ENCODE measurements around the gene SPATA13.
"Not testable (repeated sequence)": the region's sequence is repeated elsewhere in the genome, so short reads cannot be mapped to it uniquely, and the experiment has no call there.

SPATA13 gene

DNA sequence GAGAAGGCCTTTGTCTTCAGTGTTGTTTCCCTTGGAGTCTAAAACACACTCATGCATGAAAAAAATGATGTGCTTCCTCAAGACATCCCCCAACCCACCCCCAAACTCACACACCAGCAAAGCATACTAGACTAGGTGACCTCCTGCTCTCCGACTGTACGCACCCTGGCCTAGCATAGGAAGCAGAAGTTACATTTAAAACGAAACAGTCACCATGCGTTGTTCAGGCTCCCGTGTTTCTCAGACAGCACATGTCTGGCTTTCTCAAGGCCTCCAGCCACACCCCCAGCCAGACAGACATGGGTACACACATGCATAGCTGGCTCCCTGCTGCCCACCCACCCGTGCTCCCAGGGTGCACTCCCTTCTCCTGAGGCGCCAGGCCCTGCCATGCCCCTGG lies 120.2 kb downstream of the SPATA13 start:
- peak; percentile 87 to 94 for DNase-seq

- no peak for DNase-seq
Measured at GRCh38 chr13:24281188-24282008, 120.9 kb downstream of the SPATA13 start.

DNA sequence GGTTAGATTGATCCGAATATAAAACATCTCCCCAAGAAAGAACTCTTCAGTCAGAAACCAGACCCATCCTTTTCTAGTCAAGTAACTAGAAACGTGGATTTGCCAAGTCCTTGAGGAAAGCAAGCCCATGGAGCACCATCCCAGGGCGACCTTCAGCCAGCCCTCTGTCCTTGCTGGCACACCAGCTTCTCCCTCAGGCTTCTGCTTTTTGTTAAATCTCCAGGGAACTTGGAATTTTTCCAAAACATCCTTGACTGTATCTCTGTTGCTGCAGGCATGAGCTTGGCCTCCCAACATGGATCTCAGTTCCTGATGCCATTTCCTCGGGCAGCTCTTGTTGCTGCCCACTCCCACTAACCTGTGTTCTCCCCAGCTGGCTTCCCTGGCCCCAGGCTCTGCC lies 121.7 kb downstream of the SPATA13 start:
- DNase-seq = peak; percentile 10 to 35

DNA sequence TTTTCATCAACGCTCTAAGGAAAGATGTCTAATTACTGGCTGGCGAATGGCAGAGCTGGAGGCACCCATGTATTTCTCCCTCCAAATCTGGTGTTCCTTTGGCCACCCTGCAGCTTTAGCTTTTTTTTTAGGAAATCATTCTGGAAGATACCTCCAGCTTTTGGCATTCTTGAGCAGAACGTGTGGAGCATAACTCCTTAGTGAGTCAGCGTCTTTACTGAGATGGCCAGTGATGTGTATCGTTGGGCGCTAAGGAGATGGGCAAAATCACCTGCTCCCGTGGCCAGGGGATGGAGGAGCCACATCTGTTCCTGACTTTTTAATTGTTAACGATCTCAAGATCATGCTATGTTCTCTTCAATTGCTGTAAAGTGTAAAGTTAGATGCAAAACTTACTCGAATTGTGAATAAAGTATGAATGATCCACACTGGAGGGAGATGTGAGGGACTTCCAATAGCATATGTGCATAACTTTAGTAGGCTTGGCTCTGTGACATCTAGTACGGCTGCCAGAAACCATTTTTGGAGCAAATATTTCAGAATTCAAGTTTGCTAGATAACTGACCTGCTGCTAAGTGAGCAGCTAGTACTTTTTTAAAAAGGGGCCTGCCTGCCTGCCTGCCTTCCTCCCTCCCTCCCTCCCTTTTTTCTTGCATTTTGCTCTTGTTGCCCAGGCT lies 124.5 kb downstream of the SPATA13 start:
- DNase-seq = no peak

- no peak for DNase-seq
Measured at GRCh38 chr13:24286624-24287023, 126.1 kb downstream of the SPATA13 start.

DNA sequence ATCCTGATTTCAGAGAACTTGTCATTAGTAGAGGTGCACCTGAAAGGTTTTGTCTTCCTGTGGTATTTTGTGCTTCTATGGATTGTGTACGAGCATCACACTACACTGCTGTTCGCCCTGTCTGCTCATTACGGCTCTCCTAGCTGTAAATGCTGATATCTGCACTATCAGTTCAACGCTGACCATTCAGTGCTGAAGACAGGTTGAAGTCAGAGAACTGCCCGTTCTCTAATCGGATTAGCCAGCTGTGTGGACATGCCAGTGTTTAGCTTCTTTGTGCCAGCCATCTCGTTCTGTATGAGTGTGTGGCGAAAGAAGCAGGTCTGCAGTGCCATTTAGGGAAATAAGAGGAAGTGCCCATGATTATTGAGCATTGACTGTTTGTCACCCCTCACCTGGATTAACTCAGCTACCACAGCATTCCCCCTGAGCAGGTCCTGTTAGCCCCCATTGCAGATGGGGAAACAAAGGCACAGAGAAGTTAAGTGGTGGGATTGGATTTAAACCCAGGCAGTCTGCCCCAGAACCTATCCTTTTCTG lies 127.3 kb downstream of the SPATA13 start:
- peak in 1 of 2 donors; percentile 10 for DNase-seq

GRCh38 chr13:24288870-24289269 lies 128.3 kb downstream of the SPATA13 start:
- peak; percentile 85 to 95 for DNase-seq

DNA sequence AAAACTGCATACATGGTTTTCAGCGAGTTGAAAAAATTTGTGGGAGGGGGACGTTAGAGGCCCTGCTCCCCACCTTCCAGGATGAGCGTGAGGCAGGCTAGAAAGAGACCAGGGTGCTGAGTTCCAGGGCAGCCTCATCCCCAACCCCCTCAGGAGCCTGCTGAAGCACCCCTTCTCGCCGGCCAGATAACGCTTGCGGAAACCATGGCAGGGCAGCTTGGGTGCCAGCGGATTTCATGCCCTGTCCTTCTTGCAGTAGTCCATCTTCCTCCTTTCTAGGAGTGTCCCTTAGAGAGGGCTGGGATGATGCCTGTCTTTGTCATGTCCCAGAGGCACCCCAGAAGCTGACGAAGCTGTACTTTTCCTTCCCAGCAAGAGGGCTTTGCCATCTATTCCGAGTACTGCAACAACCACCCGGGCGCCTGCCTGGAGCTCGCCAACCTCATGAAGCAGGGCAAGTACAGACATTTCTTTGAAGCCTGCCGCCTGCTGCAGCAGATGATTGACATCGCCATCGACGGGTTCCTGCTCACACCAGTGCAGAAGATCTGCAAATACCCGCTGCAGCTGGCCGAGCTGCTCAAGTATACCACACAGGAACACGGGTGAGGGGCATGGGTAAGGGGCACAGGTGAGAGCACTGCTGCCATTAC lies 129.9 kb downstream of the SPATA13 start:
- DNase-seq = no peak

- DNase-seq = no peak
Measured at GRCh38 chr13:24292481-24292880, 132.0 kb downstream of the SPATA13 start.

GRCh38 chr13:24293746-24294145 lies 133.2 kb downstream of the SPATA13 start:
- DNase-seq = no peak

DNA sequence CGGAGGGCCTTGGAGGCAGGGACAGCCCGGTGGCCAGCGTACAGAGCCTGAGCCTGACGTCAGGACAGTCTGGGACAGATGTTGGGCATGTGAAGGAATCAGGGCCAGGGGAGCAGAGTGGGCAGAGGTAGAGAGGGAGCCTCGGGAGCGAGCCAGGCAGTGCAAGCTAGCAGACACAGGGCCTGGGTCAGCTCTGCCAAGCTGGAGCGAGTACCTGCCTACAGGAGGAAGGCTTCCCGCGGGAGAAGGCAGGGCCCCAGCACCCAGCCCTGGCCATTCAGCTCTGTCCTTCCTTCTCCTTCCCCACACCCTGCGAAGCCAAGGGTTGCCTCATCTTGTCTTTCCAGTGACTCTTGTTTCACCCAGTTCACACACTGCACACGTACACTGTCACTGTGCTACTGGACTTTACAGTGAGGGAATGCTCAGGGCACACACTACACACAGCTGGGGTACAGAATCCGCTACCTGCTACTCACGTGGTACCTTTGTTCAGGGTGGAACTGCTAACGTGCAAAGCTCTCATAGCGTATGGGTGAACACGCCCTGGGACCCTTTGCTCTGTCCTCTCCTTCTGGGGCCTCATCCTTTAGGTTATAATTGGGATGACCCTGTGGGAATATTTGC lies 139.1 kb downstream of the SPATA13 start:
- no peak for DNase-seq

- DNase-seq = no peak
Measured at GRCh38 chr13:24301434-24301833, 140.9 kb downstream of the SPATA13 start.

DNA sequence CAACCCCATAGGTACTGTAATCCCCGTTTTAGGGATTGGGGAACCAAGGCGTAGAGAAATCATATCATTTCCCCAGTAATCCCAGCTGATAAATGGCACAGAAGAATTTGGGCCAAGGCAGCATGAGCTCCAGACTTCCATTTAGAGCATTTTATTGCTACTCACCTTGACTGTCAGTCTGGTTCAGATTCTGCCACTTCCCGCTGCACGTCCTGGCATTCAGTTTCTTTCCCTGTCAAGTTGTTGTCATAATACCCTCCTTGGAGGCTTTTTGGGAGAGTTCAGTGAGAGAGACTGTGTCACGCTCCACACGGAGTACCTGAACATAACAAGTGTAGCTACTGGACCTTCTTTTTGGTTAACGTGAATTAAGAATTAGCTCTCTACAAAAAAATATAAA lies 141.4 kb downstream of the SPATA13 start:
- no peak for DNase-seq

DNA sequence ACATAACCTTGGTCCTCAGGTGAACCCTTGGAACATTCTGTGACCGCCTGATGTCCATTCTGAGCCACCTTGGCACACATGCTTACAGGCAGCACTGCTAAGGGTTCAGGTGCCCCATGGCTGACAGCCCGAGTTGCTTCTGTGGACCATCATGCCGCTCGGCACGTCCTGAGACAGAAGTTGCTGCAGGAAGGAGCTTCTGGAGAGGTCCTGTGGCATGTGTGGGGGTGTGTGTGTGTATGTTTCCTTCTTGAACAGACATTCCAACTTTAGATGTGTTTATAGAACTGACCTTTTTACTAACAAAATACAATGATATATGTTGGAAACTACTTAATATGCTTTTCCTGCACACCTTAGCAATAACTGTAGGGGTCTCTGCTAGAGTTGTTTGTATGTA lies 144.1 kb downstream of the SPATA13 start:
- peak in 1 of 2 donors; percentile 16 for DNase-seq

GRCh38 chr13:24306632-24307031 lies 146.1 kb downstream of the SPATA13 start:
- no peak for DNase-seq

DNA sequence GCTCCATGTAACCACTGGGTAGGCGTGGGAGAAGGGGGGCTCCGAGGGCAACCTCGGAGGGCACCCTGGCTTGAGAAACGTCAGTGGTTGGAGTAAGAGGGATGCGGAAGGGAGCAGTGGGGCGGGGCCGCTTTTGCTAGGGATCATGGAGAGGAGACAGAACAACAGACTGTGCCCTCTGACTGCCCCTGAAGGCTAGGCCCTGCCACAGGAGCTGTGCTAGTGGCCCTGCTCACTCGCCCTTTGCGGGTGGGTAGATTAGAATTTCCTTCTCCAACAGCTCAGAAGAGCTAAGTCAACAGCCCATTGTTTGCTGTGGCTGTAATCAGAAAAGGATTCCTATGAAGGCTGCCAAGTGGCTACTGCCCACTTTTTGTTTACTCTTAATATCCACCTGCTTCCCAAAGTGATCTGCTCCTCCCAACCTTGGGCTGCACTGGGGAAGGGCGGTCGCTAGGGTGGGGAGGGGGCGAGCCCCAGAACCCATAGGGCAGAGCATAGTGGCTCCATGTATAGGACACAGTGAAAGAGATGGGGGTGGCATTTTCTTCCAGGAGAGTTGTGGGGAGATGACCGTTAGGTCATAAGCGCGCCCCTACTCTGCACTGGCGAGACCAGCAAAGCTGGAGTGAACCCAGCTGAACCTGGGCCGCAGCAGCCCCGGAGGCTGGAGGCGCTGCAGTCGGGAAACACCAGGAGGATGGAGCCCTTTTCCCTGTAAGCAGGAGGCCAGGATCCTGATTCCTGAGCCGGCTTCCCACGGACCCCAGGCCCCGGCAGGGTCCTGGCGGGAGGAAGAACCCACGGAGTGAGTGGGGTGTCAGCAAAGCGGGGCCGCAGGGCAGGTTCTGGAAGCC lies 146.9 kb downstream of the SPATA13 start:
- DNase-seq = no peak

DNA sequence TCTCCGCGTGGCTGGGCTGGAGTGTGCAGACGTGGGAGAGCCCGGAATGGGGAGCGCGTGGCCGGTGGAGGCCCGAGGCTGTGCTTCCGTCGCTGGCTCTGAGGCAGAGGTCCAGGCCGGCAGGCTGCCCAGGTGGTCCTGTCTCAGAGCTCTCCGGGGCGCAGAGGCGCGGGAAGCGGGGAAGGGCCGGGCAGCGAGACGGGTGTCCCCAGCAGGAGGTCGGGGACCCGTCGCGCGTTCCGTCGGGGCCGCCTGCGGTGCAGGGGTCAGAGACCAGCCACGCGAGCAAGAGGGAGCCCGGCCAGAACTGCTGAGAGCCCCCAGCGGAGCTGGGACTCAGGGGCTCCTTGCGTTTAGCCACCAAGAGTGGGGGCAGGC lies 147.5 kb downstream of the SPATA13 start:
- no peak for DNase-seq

- DNase-seq = no peak
Measured at GRCh38 chr13:24308488-24309020, 148.0 kb downstream of the SPATA13 start.

GRCh38 chr13:24309300-24309699 lies 148.8 kb downstream of the SPATA13 start, which contains the start of gene C1QTNF9:
Gene C1QTNF9, plus strand, starts transcription at chr13:24309580. Its CDS starts 6,424 bp downstream, at chr13:24316004.
- DNase-seq = not testable (repeated sequence)

GRCh38 chr13:24313439-24313838 lies 152.9 kb downstream of the SPATA13 start:
- DNase-seq = no peak

GRCh38 chr13:24317835-24318234 lies 157.3 kb downstream of the SPATA13 start:
- DNase-seq = not testable (repeated sequence)
